Neural crest cell (in vitro differentiated cells): ENCODE data around the gene LOXL1. TPM values are rescaled to one million over a fixed set of nuclear protein-coding genes. Genes with fewer than 3 reads are reported as not detected.
A peak's percentile ranks its signal among the peaks of the same experiment; 100 is the strongest.

Experiments
- DNase-seq: peaks from one replicate; pipeline ENCODE4 v3.0.0; 2021; ENCODE audit warnings: low read depth, mixed read lengths, low spot score
- H3K27ac Mint-ChIP-seq: one replicate; pipeline ENCODE4 v1.8.0; 2021; ENCODE audit warnings: mild to moderate bottlenecking, mixed read lengths; ENCODE audit not compliant: unreplicated experiment
- H3K27me3 Mint-ChIP-seq: 2 replicates; pipeline ENCODE4 v1.8.0; 2021; ENCODE audit warnings: low read depth, mild to moderate bottlenecking, mixed read lengths
- H3K36me3 Mint-ChIP-seq: 2 replicates; pipeline ENCODE4 v1.8.0; 2021; ENCODE audit warnings: low read depth, mild to moderate bottlenecking, mixed read lengths
- H3K4me1 Mint-ChIP-seq: 2 replicates; pipeline ENCODE4 v1.8.0; 2021; ENCODE audit warnings: mixed read lengths
- H3K4me3 Mint-ChIP-seq: one replicate; pipeline ENCODE4 v1.8.0; 2021; ENCODE audit warnings: mild to moderate bottlenecking, mixed read lengths
- H3K9me3 Mint-ChIP-seq: 2 replicates; pipeline ENCODE4 v1.8.0; 2021; ENCODE audit warnings: mixed read lengths
- total RNA-seq: library from RNA; stranded (reverse); gene quantifications from 2 replicates; pipeline ENCODE4 v1.2.1, GENCODE V29; 2021
- TF ChIP-seq, protein P1 (sequence below): fragments of 200-600 bp; sonication (generic); conservative IDR thresholded peaks from 2 replicates; pipeline ENCODE4 v1.5.0; 2021; ENCODE audit warnings: antibody characterized with exemption, mild to moderate bottlenecking

The LOXL1 gene
- total RNA-seq, 1 donor from 2014 or later, result 17.3 TPM

- DNase-seq, result peak; percentile 54
- Mint-ChIP-seq H3K4me3 (no peak overlapping the region), H3K27me3 (peaks cover 2% of the 10 kb centered on the region), H3K27ac (peak overlapping the region; percentile 69), H3K4me1 (no peaks in the 10 kb centered on the region), H3K36me3 (peaks cover 3% of the 10 kb centered on the region), H3K9me3 (peaks cover 4% of the 10 kb centered on the region)
- TF ChIP-seq, protein P1, sequence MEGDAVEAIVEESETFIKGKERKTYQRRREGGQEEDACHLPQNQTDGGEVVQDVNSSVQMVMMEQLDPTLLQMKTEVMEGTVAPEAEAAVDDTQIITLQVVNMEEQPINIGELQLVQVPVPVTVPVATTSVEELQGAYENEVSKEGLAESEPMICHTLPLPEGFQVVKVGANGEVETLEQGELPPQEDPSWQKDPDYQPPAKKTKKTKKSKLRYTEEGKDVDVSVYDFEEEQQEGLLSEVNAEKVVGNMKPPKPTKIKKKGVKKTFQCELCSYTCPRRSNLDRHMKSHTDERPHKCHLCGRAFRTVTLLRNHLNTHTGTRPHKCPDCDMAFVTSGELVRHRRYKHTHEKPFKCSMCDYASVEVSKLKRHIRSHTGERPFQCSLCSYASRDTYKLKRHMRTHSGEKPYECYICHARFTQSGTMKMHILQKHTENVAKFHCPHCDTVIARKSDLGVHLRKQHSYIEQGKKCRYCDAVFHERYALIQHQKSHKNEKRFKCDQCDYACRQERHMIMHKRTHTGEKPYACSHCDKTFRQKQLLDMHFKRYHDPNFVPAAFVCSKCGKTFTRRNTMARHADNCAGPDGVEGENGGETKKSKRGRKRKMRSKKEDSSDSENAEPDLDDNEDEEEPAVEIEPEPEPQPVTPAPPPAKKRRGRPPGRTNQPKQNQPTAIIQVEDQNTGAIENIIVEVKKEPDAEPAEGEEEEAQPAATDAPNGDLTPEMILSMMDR, result peak; percentile 76
These were observed 28.6 kb upstream of the LOXL1 start for GRCh38 chr15:73897441-73898261.

DNA sequence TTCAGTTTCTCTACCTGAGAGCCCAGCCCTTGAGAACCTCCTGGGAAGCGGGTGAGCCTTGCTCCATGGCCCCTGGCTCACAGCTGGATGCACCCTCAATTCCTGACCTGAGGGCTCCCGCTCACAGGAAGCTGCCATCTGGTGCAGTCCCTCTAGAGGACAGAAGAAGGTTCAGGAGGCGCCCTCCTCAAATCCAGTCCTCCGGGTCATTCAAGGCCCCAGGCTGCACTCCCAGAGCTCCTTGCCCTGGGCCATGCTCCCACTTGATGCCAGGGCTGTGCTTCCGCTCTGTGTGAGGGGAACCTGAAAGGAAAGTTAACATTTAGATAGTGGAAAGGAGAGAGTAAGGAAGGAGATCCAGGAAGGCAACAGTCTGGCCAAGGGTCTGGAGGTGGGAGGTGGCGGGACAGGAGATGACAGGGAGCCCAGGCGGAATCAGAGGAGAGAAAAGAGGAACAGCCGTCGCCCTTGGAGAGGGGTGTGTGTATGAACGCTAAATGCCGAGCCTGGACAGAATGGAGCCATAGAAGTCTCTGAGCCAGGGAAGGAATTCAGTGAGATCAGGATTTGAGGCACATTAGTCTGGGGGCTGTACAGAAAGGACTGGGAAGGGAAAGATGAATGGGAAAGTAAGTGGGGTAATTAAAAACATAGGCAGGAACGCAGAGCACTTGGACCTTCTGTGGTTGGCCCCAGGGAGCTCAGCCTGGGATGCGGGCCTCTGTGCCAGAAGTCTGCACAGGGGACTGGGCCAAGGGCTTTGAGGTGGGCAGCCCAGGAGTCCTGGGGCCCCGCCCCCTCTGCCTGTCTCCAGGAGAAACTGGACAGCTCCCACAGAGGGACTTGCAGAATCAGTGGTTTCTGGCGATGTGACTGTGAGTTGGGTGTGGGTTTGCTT lies 26.8 kb upstream of the LOXL1 start:
- TF ChIP-seq, protein P1, result no peak
- H3K4me3 Mint-ChIP-seq, result no peak overlapping the region
- no peaks in the 10 kb centered on the region for H3K36me3 Mint-ChIP-seq
- peaks cover 1% of the 10 kb centered on the region for H3K9me3 Mint-ChIP-seq
- H3K27ac Mint-ChIP-seq, result no peak overlapping the region
- H3K4me1 Mint-ChIP-seq, result no peaks in the 10 kb centered on the region
- no peaks in the 10 kb centered on the region for H3K27me3 Mint-ChIP-seq
- DNase-seq, result no peak

DNA sequence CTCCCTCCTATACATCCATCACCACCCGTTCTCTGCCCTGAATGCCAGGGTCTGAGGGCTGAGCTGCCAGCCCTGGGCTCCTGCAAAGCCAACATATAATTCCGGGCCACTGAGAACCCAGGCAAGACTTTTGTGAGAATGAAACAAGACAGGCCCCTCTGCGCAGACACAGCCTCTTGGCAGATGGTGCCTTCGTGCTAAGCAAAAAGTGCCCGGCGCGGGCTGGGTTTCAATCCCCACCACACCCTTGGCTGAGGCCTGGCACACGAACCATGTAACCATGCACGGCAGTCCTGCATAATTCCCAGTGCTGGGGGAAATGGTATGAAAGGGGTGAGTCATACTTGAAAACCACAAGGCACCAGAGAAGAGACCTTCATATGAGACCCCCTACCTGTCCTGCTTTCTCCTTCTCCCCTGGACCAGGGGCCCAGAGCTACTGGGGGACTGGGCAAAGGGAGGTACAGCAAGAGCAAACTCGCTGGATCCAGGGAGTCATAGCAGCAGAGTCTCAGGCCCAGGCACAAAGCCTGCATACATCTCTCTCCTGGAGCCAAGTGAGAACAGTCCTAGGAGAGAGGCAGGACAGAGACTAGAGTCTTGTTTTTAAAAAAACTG lies 26.1 kb upstream of the LOXL1 start:
- Mint-ChIP-seq H3K36me3 (no peaks in the 10 kb centered on the region), H3K4me3 (no peak overlapping the region), H3K27ac (no peak overlapping the region), H3K9me3 (peaks cover 4% of the 10 kb centered on the region), H3K27me3 (no peaks in the 10 kb centered on the region), H3K4me1 (no peaks in the 10 kb centered on the region)
- TF ChIP-seq, protein P1, result no peak
- no peak for DNase-seq

DNA sequence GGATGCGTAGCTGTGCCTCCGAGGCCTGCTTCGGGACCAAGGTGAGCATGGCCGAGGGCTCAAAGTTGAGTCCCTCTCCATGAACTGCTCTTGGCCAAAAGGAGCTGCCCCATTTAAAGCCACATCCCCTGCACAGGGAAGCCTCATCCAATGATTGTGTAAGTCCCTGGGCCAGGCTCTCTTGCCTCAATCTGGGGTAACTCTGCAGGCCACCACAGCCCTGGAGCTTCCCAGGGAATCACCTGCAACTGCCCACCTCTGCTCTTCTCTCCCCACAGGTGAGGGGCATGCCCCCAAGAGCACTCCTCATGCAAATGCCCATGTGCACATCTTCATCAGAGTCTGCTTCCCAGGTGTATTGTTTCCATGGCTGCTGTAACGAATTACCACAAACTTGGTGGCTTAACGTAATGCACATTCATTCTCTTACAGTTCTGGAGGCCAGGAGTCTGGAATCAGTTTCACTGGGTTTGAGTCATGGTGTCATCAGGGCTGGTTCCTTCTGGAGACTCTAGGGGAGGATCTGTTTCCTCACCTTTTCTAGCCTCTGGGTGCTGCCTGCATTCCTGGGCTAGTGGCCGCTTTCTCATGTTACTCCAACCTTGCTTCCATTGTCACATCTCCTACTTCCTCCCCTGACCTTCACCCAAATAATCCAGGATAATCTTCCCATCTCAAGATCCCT lies 25.0 kb upstream of the LOXL1 start:
- no peak for DNase-seq
- Mint-ChIP-seq H3K9me3 (peaks cover 4% of the 10 kb centered on the region), H3K27ac (no peak overlapping the region), H3K4me1 (no peaks in the 10 kb centered on the region), H3K36me3 (no peaks in the 10 kb centered on the region), H3K27me3 (peaks cover under 1% of the 10 kb centered on the region), H3K4me3 (no peak overlapping the region)
- TF ChIP-seq, protein P1, result no peak
